Keratinocyte (primary cell): ENCODE measurements around the gene ARID1B. TPM values are rescaled to one million over a fixed set of nuclear protein-coding genes. Genes with fewer than 3 reads are reported as not detected.

ENCODE experiments used
- DNase-seq: peaks from one replicate; pipeline ENCODE4 v3.0.0-alpha.2; 2011; ENCODE audit warnings: low read depth, missing footprints, low spot score
- FAIRE-seq: peaks from 2 replicates; lab custom pipeline; 2011; peaks lifted over from hg19 to GRCh38; lab: Jason Lieb, UNC
- H2AFZ ChIP-seq: 2 replicates; pipeline ENCODE4 v1.6.0; 2012; ENCODE audit warnings: low read length, control low read depth, inconsistent platforms; ENCODE audit not compliant: control insufficient read depth
- H3K27ac ChIP-seq: 2 replicates; pipeline ENCODE4 v1.5.1; 2011; ENCODE audit warnings: low read length; ENCODE audit not compliant: control insufficient read depth, insufficient read depth
- H3K27me3 ChIP-seq: 3 replicates; pipeline ENCODE4 v1.6.0; 2011; ENCODE audit warnings: low read length; ENCODE audit not compliant: control insufficient read depth, insufficient read depth; ENCODE audit errors: extremely low read depth
- H3K36me3 ChIP-seq, 2 experiments: 2 replicates in 1 of 2; 3 replicates in 1 of 2; pipeline ENCODE4 v1.5.1; 2011; ENCODE audit warnings: low read length in 2 of 2, mild to moderate bottlenecking in 1 of 2; ENCODE audit not compliant: control insufficient read depth in 2 of 2, insufficient read depth in 2 of 2; ENCODE audit errors: extremely low read depth in 1 of 2
- H3K4me1 ChIP-seq: 3 replicates; pipeline ENCODE4 v1.5.1; 2011; ENCODE audit warnings: low read length; ENCODE audit not compliant: control insufficient read depth, insufficient read depth; ENCODE audit errors: extremely low read depth
- H3K4me2 ChIP-seq: 3 replicates; pipeline ENCODE4 v1.6.0; 2011; ENCODE audit warnings: low read depth, low read length; ENCODE audit not compliant: control insufficient read depth, insufficient read depth; ENCODE audit errors: extremely low read depth
- H3K4me3 ChIP-seq, 3 experiments: fragments of 200-600 bp in 1 of 3; sonication (generic) in 1 of 3; 2 replicates in 2 of 3; 3 replicates in 1 of 3; pipeline ENCODE4 v1.5.1; 2011 to 2016; ENCODE audit warnings: low read length in 3 of 3, mild to moderate bottlenecking in 3 of 3, control low read depth in 2 of 3, inconsistent platforms in 1 of 3, low read depth in 1 of 3, mixed read lengths in 1 of 3, mixed run types in 1 of 3, moderate library complexity in 1 of 3; ENCODE audit not compliant: control insufficient read depth in 2 of 3, insufficient read depth in 2 of 3; ENCODE audit errors: extremely low read depth in 1 of 3
- H3K79me2 ChIP-seq: 2 replicates; pipeline ENCODE4 v1.6.0; 2012; ENCODE audit warnings: low read length; ENCODE audit not compliant: control insufficient read depth, insufficient read depth
- H3K9ac ChIP-seq: 3 replicates; pipeline ENCODE4 v1.6.0; 2011; ENCODE audit warnings: low read length; ENCODE audit not compliant: control insufficient read depth, insufficient read depth; ENCODE audit errors: extremely low read depth
- H3K9me1 ChIP-seq: 3 replicates; pipeline ENCODE4 v1.6.0; 2011; ENCODE audit warnings: low read length; ENCODE audit not compliant: control insufficient read depth, insufficient read depth; ENCODE audit errors: extremely low read depth
- H3K9me3 ChIP-seq: 2 replicates; pipeline ENCODE4 v1.5.1; 2012; ENCODE audit warnings: low read depth, low read length; ENCODE audit not compliant: control insufficient read depth
- H4K20me1 ChIP-seq: 3 replicates; pipeline ENCODE4 v1.6.0; 2011; ENCODE audit warnings: low read length; ENCODE audit not compliant: control insufficient read depth, insufficient read depth; ENCODE audit errors: extremely low read depth
- EZH2 ChIP-seq: IDR thresholded peaks from one replicate; pipeline ENCODE4 v1.6.1; 2012; ENCODE audit warnings: inconsistent platforms, mild to moderate bottlenecking, low read length, moderate library complexity
- dilution Hi-C: fragments of 300-500 bp; cut with MboI; formaldehyde crosslinking; loops from one replicate; pipeline ENCODE4 v1.7.0; 2020; ENCODE audit warnings: low sequenced_read_pairs; ENCODE audit not compliant: extremely low pct_ligation_motif_present
- polyA plus RNA-seq, 5 experiments: library from polyadenylated mRNA; depleted of rRNA in 3 of 5; stranded (reverse) in 3 of 5; stranded (forward) in 1 of 5; unstranded in 1 of 5; fragments of >200 nt; gene quantifications; 1 replicate in 1 of 5; 2 replicates in 3 of 5; 3 replicates in 1 of 5; pipeline versions ENCODE4 v1.2.1 to v1.2.3, GENCODE V29; 2011 to 2012; ENCODE audit warnings: missing spikeins in 2 of 5, low read depth in 1 of 5, low replicate concordance in 1 of 5
- TF ChIP-seq, protein P1 (sequence below), 3 experiments: IDR thresholded peaks in 1 of 3; conservative IDR thresholded peaks in 1 of 3; optimal IDR thresholded peaks in 1 of 3; 2 replicates in 2 of 3; 3 replicates in 1 of 3; pipeline versions ENCODE3 to v1.5.1; 2011; ENCODE audit warnings: low read length in 3 of 3, mild to moderate bottlenecking in 3 of 3, moderate library complexity in 2 of 3, control low read depth in 1 of 3, inconsistent platforms in 1 of 3; ENCODE audit not compliant: insufficient read depth in 2 of 3; ENCODE audit errors: extremely low read depth in 1 of 3

Gene ARID1B
- polyA plus RNA-seq, 1 donor (not counting 4 experiments of a cell fraction or from before 2014, with no cell fraction given), result 14.9 TPM

DNA sequence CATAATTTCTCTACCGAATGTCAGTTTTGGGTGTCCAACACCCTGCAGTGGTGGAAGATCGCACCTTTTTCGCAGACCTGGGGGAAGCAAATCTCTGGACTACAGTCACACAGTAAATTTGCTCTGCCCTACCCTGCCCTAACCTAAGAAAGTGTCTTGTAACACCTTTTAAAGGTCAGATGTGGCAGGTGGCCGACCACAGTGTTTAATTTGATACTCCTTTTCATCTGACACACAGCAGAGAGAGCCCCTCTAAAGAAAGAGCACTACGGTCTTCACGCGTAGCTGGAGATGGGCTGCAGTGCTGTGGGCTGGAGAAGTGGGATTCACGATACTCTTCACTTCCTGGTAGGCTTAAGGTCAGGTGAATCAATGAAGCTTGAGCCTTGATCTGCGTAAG is 436.2 kb downstream of the ARID1B start:
- TF ChIP-seq, protein P1, sequence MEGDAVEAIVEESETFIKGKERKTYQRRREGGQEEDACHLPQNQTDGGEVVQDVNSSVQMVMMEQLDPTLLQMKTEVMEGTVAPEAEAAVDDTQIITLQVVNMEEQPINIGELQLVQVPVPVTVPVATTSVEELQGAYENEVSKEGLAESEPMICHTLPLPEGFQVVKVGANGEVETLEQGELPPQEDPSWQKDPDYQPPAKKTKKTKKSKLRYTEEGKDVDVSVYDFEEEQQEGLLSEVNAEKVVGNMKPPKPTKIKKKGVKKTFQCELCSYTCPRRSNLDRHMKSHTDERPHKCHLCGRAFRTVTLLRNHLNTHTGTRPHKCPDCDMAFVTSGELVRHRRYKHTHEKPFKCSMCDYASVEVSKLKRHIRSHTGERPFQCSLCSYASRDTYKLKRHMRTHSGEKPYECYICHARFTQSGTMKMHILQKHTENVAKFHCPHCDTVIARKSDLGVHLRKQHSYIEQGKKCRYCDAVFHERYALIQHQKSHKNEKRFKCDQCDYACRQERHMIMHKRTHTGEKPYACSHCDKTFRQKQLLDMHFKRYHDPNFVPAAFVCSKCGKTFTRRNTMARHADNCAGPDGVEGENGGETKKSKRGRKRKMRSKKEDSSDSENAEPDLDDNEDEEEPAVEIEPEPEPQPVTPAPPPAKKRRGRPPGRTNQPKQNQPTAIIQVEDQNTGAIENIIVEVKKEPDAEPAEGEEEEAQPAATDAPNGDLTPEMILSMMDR (optimal IDR thresholded peaks at IDR 0.05 in 1 of 3, IDR thresholded peaks at IDR 0.05 in 1 of 3, conservative IDR thresholded peaks at IDR 0.05 in 1 of 3; ENCODE audit: extremely low read depth in 1 of 3, insufficient read depth in 2 of 3, low read length in 3 of 3), result no peak
- no peak for TF ChIP-seq EZH2
- DNase-seq (no peak), FAIRE-seq (no peak)
- dilution Hi-C loops, result no loop called here
- no peaks in the 10 kb centered on the region for H3K36me3 ChIP-seq
- no peak overlapping the region for H3K4me2 ChIP-seq
- H3K9me1 ChIP-seq, result no peaks in the 10 kb centered on the region
- no peaks in the 10 kb centered on the region for H3K27me3 ChIP-seq
- no peaks in the 10 kb centered on the region for H3K79me2 ChIP-seq
- no peak overlapping the region for H2AFZ ChIP-seq
- H3K9me3 ChIP-seq, result no peaks in the 10 kb centered on the region
- H3K9ac ChIP-seq, result no peak overlapping the region
- no peaks in the 10 kb centered on the region for H4K20me1 ChIP-seq
- no peak overlapping the region for H3K27ac ChIP-seq
- no peak overlapping the region for H3K4me3 ChIP-seq
- H3K4me1 ChIP-seq, result no peaks in the 10 kb centered on the region

DNA sequence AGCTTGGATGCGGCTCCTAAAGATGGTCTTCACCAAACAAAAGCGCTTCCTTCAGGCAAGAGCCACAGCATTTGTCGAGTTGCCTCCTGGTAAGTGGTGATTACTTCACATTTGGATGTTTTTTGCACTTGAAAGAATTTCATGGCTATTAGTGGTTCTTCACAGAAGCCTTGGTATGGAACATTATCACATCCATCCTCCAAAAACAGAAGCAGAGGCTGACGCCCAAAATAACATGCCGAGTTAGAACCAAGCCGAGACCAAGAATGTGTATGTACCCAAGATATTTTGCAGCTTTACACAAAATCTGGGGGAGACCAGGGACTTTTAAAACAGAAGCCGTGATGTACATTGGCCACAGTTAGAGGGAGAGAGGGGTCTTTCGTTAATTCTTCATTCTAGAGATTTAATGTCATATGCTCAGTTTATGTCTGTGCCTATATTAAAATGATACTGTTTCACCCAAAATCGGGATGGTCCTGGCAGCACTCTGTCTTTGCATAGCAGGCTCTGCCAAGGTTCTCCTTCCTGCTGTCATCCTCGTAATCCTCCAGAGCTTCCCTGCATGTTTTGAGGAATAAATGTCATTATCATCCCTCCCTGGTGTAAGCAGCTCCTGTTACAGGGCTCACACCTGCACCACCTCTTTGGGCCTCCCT is 436.9 kb downstream of the ARID1B start:
- DNase-seq (no peak), FAIRE-seq (no peak)
- Histone ChIP-seq H3K27me3 (no peaks in the 10 kb centered on the region), H3K27ac (no peak overlapping the region), H3K79me2 (no peaks in the 10 kb centered on the region), H2AFZ (no peak overlapping the region), H3K4me2 (no peak overlapping the region), H4K20me1 (no peaks in the 10 kb centered on the region), H3K4me3 (no peak overlapping the region), H3K9ac (no peak overlapping the region), H3K36me3 (no peaks in the 10 kb centered on the region), H3K4me1 (no peaks in the 10 kb centered on the region), H3K9me1 (no peaks in the 10 kb centered on the region), H3K9me3 (no peaks in the 10 kb centered on the region)
- TF ChIP-seq EZH2, result no peak
- TF ChIP-seq, protein P1 (optimal IDR thresholded peaks at IDR 0.05 in 1 of 3, IDR thresholded peaks at IDR 0.05 in 1 of 3, conservative IDR thresholded peaks at IDR 0.05 in 1 of 3; ENCODE audit: extremely low read depth in 1 of 3, insufficient read depth in 2 of 3, low read length in 3 of 3), result no peak
- dilution Hi-C loops, result no loop called here
